Esophagus squamous epithelium (tissue), 4 donors: ENCODE measurements around the gene TAL1.

Source experiments
- CTCF ChIP-seq, 6 experiments: fragments of 450-650 bp in 4 of 6; fragments of 200-600 bp in 2 of 6; sonication (generic) in 2 of 6; IDR thresholded peaks; one replicate each; pipeline ENCODE4 v1.5.1; 2016 to 2019; ENCODE audit warnings: antibody characterized with exemption in 6 of 6, mild to moderate bottlenecking in 4 of 6, moderate library complexity in 4 of 6
- POLR2A ChIP-seq, 4 donors: fragments of 450-650 bp; IDR thresholded peaks; one replicate each; pipeline ENCODE4 v1.6.1; 2017; ENCODE audit warnings: antibody characterized with exemption in 4 of 4, mild to moderate bottlenecking in 4 of 4, moderate library complexity in 3 of 4

- no peak for TF ChIP-seq CTCF (IDR thresholded peaks at IDR 0.05)
- TF ChIP-seq POLR2A (IDR thresholded peaks at IDR 0.05), result no peak
These were observed 23.6 kb downstream of the TAL1 start for GRCh38 chr1:47208374-47208850.
